Liver (tissue), 9 donors: ENCODE results near the gene PHEX. TPM values are rescaled to one million over a fixed set of nuclear protein-coding genes. Genes with fewer than 3 reads are reported as not detected.

Source experiments
- DNase-seq: peaks from one replicate; pipeline ENCODE4 v3.0.0-alpha.2; 2017; ENCODE audit warnings: low spot score
- H3K27ac ChIP-seq, 2 donors: one replicate each; pipeline ENCODE4 v1.7.0; 2013; ENCODE audit warnings: inconsistent platforms in 2 of 2, low read length in 2 of 2, control low read depth in 1 of 2, low read depth in 1 of 2, mild to moderate bottlenecking in 1 of 2
- H3K27me3 ChIP-seq, 4 donors: one replicate each; pipeline versions ENCODE4 v1.6.1 to v1.7.0; 2013; ENCODE audit warnings: low read length in 3 of 4, inconsistent platforms in 1 of 4, mild to moderate bottlenecking in 1 of 4, moderate library complexity in 1 of 4; ENCODE audit not compliant: control insufficient read depth in 4 of 4, insufficient read depth in 4 of 4
- H3K36me3 ChIP-seq, 4 donors: one replicate each; pipeline versions ENCODE4 v1.6.1 to v1.7.0; 2013; ENCODE audit warnings: low read length in 3 of 4, mild to moderate bottlenecking in 3 of 4, low read depth in 1 of 4, moderate library complexity in 1 of 4; ENCODE audit not compliant: control insufficient read depth in 4 of 4, insufficient read depth in 3 of 4
- H3K4me1 ChIP-seq, 4 donors: one replicate each; pipeline versions ENCODE4 v1.6.1 to v1.7.0; 2013; ENCODE audit warnings: low read length in 3 of 4, mild to moderate bottlenecking in 3 of 4, moderate library complexity in 1 of 4; ENCODE audit not compliant: control insufficient read depth in 4 of 4, insufficient read depth in 4 of 4
- H3K4me3 ChIP-seq, 3 donors: one replicate each; pipeline versions ENCODE4 v1.6.1 to v1.7.0; 2013; ENCODE audit warnings: low read length in 3 of 3, control low read depth in 1 of 3, low read depth in 1 of 3, mild to moderate bottlenecking in 1 of 3
- H3K9ac ChIP-seq, 2 donors: one replicate each; pipeline ENCODE4 v1.7.0; 2013; ENCODE audit warnings: low read length in 2 of 2, mild to moderate bottlenecking in 2 of 2, moderate library complexity in 2 of 2, control low read depth in 1 of 2, low read depth in 1 of 2
- H3K9me3 ChIP-seq, 4 donors: one replicate each; pipeline versions ENCODE4 v1.6.1 to v1.7.0; 2013; ENCODE audit warnings: low read length in 3 of 4; ENCODE audit not compliant: control insufficient read depth in 4 of 4
- ATF3 ChIP-seq: IDR thresholded peaks from 2 replicates; pipeline ENCODE4 v1.6.1; 2016; ENCODE audit warnings: antibody characterized with exemption
- EGR1 ChIP-seq, 2 donors: IDR thresholded peaks; 2 replicates each; pipeline ENCODE4 v1.6.1; 2016 to 2018; ENCODE audit warnings: antibody characterized with exemption in 2 of 2, low read depth in 2 of 2
- FOXA1 ChIP-seq: IDR thresholded peaks from 2 replicates; pipeline ENCODE4 v1.6.1; 2016; ENCODE audit warnings: antibody characterized with exemption
- FOXA2 ChIP-seq: IDR thresholded peaks from 2 replicates; pipeline ENCODE4 v1.6.1; 2016; ENCODE audit warnings: antibody characterized with exemption
- GABPA ChIP-seq, 2 donors: IDR thresholded peaks in 1 of 2; conservative IDR thresholded peaks in 1 of 2; 2 replicates each; pipeline ENCODE4 v1.6.1; 2016; ENCODE audit warnings: antibody characterized with exemption in 2 of 2, mild to moderate bottlenecking in 1 of 2, moderate library complexity in 1 of 2
- HNF4A ChIP-seq, 2 donors: conservative IDR thresholded peaks; 2 replicates each; pipeline ENCODE4 v1.6.1; 2016; ENCODE audit warnings: antibody characterized with exemption in 2 of 2, mild to moderate bottlenecking in 2 of 2
- HNF4G ChIP-seq: IDR thresholded peaks from 2 replicates; pipeline ENCODE4 v1.6.1; 2016; ENCODE audit warnings: antibody characterized with exemption
- JUND ChIP-seq, 2 donors: IDR thresholded peaks; 2 replicates each; pipeline ENCODE4 v1.6.1; 2016; ENCODE audit warnings: antibody characterized with exemption in 2 of 2
- MAX ChIP-seq: IDR thresholded peaks from 2 replicates; pipeline ENCODE4 v1.6.1; 2016; ENCODE audit warnings: antibody characterized with exemption
- NR2F2 ChIP-seq: IDR thresholded peaks from 2 replicates; pipeline ENCODE4 v1.6.1; 2016; ENCODE audit warnings: antibody characterized with exemption
- RAD21 ChIP-seq, 2 donors: IDR thresholded peaks; 2 replicates each; pipeline ENCODE4 v1.6.1; 2016; ENCODE audit warnings: antibody characterized with exemption in 2 of 2, mild to moderate bottlenecking in 2 of 2
- REST ChIP-seq: IDR thresholded peaks from 2 replicates; pipeline ENCODE4 v1.6.1; 2016; ENCODE audit warnings: antibody characterized with exemption, mild to moderate bottlenecking
- RXRA ChIP-seq, 2 donors: IDR thresholded peaks; 2 replicates each; pipeline ENCODE4 v1.6.1; 2017 to 2018; ENCODE audit warnings: antibody characterized with exemption in 2 of 2, mild to moderate bottlenecking in 1 of 2
- SP1 ChIP-seq: IDR thresholded peaks from 2 replicates; pipeline ENCODE4 v1.6.1; 2018; ENCODE audit warnings: antibody characterized with exemption, mild to moderate bottlenecking
- TAF1 ChIP-seq: conservative IDR thresholded peaks from 2 replicates; pipeline ENCODE4 v1.6.1; 2016; ENCODE audit warnings: antibody characterized with exemption, mild to moderate bottlenecking
- YY1 ChIP-seq: IDR thresholded peaks from 2 replicates; pipeline ENCODE4 v1.6.1; 2016; ENCODE audit warnings: antibody characterized with exemption, mild to moderate bottlenecking
- ZBTB33 ChIP-seq: IDR thresholded peaks from 2 replicates; pipeline ENCODE4 v1.6.1; 2016; ENCODE audit warnings: antibody characterized with exemption
- WGBS: extraction: QIAGEN DNeasy Blood & Tissue Kit; methylation state at CpG from one replicate; pipeline ENCODE4 v1.1.7; 2013; 5-methylcytosine and 5-hydroxymethylcytosine counted together
- polyA plus RNA-seq, 2 donors: library from polyadenylated mRNA; stranded (reverse) in 1 of 2; unstranded in 1 of 2; fragments of 200-250 nt in 1 of 2; fragments of >200 nt in 1 of 2; fragmentation: Nextera tagmentation in 1 of 2; extraction: Ambion mirVana in 1 of 2; gene quantifications; one replicate each; pipeline versions ENCODE4 v1.2.1 to v1.2.3, GENCODE V29; 2013 to 2015
- total RNA-seq, 2 donors: library from RNA; depleted of rRNA; stranded (reverse); fragments of >200 nt; gene quantifications; one replicate each; pipeline ENCODE4 v1.2.3, GENCODE V29; 2014
- donor health status: healthy.
- donor health status: healthy.
- donor health status: healthy.
- donor health status: healthy.
- donor health status: healthy.

The PHEX gene
- total and polyA plus RNA-seq, 4 donors = 0.01 to 0.14 (median 0.08) TPM; not detected in 1

- Histone ChIP-seq H3K27me3 (no peaks in the 10 kb centered on the region), H3K4me3 (no peak overlapping the region), H3K36me3 (no peaks in the 10 kb centered on the region), H3K4me1 (no peaks in the 10 kb centered on the region), H3K9me3 (no peaks in the 10 kb centered on the region), H3K9ac (no peak overlapping the region), H3K27ac (no peak overlapping the region)
- WGBS = 78% methylated on average over 3 of the region's 3 CpGs
- TF ChIP-seq REST (no peak), RXRA (IDR thresholded peaks at IDR 0.05) (no peak), NR2F2 (no peak), SP1 (no peak), HNF4A (conservative IDR thresholded peaks at IDR 0.05) (no peak), FOXA2 (no peak), ZBTB33 (no peak), HNF4G (no peak), YY1 (no peak), EGR1 (IDR thresholded peaks at IDR 0.05; ENCODE audit: low read depth in 2 of 2) (no peak), FOXA1 (no peak), MAX (no peak), ATF3 (no peak), JUND (IDR thresholded peaks at IDR 0.05) (no peak), RAD21 (IDR thresholded peaks at IDR 0.05) (no peak)
- no peak for DNase-seq
Observed at GRCh38 chrX:22087011-22087557, 55.0 kb downstream of the PHEX start.

- H3K4me3 ChIP-seq = no peak overlapping the region
- no peaks in the 10 kb centered on the region for H3K36me3 ChIP-seq
- H3K27ac ChIP-seq = no peak overlapping the region
- no peak for DNase-seq
- H3K27me3 ChIP-seq = no peaks in the 10 kb centered on the region
- no peak overlapping the region for H3K9ac ChIP-seq
- H3K9me3 ChIP-seq = no peaks in the 10 kb centered on the region
- H3K4me1 ChIP-seq = no peaks in the 10 kb centered on the region
- 79% methylated on average over 4 of the region's 4 CpGs for WGBS
- TF ChIP-seq RXRA (IDR thresholded peaks at IDR 0.05) (no peak), ATF3 (no peak), JUND (IDR thresholded peaks at IDR 0.05) (no peak), REST (no peak), FOXA2 (no peak), EGR1 (IDR thresholded peaks at IDR 0.05; ENCODE audit: low read depth in 2 of 2) (no peak), RAD21 (IDR thresholded peaks at IDR 0.05) (no peak), GABPA (IDR thresholded peaks at IDR 0.05 in 1 of 2, conservative IDR thresholded peaks at IDR 0.05 in 1 of 2) (no peak), SP1 (no peak), HNF4G (no peak), HNF4A (conservative IDR thresholded peaks at IDR 0.05) (no peak), TAF1 (no peak), ZBTB33 (no peak), NR2F2 (no peak), YY1 (no peak)
Observed at GRCh38 chrX:22088326-22088725, 56.2 kb downstream of the PHEX start.
